GM06990 (cell line): Measurements from ENCODE around the gene ZFYVE9.

ENCODE experiments used
- DNase-seq: peaks from one replicate; pipeline ENCODE4 v3.0.0-alpha.2; 2011; ENCODE audit not compliant: insufficient read length; ENCODE audit errors: extremely low read depth
- H3K27me3 ChIP-seq: replicated peaks from 2 replicates; pipeline ENCODE4 v1.6.0; 2011; ENCODE audit warnings: low read length; ENCODE audit not compliant: control insufficient read depth, insufficient read depth
- H3K36me3 ChIP-seq: 2 replicates; pipeline ENCODE4 v1.5.1; 2011; ENCODE audit warnings: low read length; ENCODE audit not compliant: control insufficient read depth, insufficient read depth
- H3K4me3 ChIP-seq: replicated peaks from 2 replicates; pipeline ENCODE4 v1.5.1; 2011; ENCODE audit warnings: low read depth, mild to moderate bottlenecking, control low read depth, low read length
- CTCF ChIP-seq: IDR thresholded peaks from 2 replicates; pipeline ENCODE4 v1.5.1; 2011; ENCODE audit warnings: low read length, control low read depth, mild to moderate bottlenecking, inconsistent platforms; ENCODE audit not compliant: insufficient read depth, poor library complexity, severe bottlenecking

Gene ZFYVE9

GRCh38 chr1:52352690-52353089, 210.8 kb downstream of the ZFYVE9 start:
- H3K36me3 ChIP-seq = peaks cover 41% of the 10 kb centered on the region
- no peak for TF ChIP-seq CTCF

GRCh38 chr1:52355436-52355835, 213.5 kb downstream of the ZFYVE9 start:
- Histone ChIP-seq H3K36me3 (peaks cover 65% of the 10 kb centered on the region), H3K4me3 (no peak overlapping the region), H3K27me3 (no peaks in the 10 kb centered on the region)
- TF ChIP-seq CTCF = no peak
- DNase-seq = no peak

More at GRCh38 chr1:52352690-52353089, 210.8 kb downstream of the ZFYVE9 start:
- DNase-seq = no peak
- no peaks in the 10 kb centered on the region for H3K27me3 ChIP-seq
- no peak overlapping the region for H3K4me3 ChIP-seq

GRCh38 chr1:52355847-52356505, 214.1 kb downstream of the ZFYVE9 start:
- Histone ChIP-seq H3K4me3 (no peak overlapping the region), H3K36me3 (peaks cover 69% of the 10 kb centered on the region), H3K27me3 (no peaks in the 10 kb centered on the region)
- no peak for TF ChIP-seq CTCF
- DNase-seq = no peak

GRCh38 chr1:52356818-52357355, 215.0 kb downstream of the ZFYVE9 start:
- DNase-seq = no peak
- Histone ChIP-seq H3K4me3 (no peak overlapping the region), H3K36me3 (peaks cover 70% of the 10 kb centered on the region), H3K27me3 (no peaks in the 10 kb centered on the region)
- no peak for TF ChIP-seq CTCF

- no peak for TF ChIP-seq CTCF
- Histone ChIP-seq H3K27me3 (no peaks in the 10 kb centered on the region), H3K4me3 (no peak overlapping the region), H3K36me3 (peaks cover 72% of the 10 kb centered on the region)
- no peak for DNase-seq
Measured at GRCh38 chr1:52357397-52357796, 215.5 kb downstream of the ZFYVE9 start.

- Histone ChIP-seq H3K27me3 (no peaks in the 10 kb centered on the region), H3K36me3 (peaks cover 66% of the 10 kb centered on the region), H3K4me3 (no peak overlapping the region)
- DNase-seq = no peak
- no peak for TF ChIP-seq CTCF
Measured at GRCh38 chr1:52358851-52359497, 217.1 kb downstream of the ZFYVE9 start.
